Astrocyte (in vitro differentiated cells and primary cell): ENCODE data around the gene ITIH2. TPM values are rescaled to one million over a fixed set of nuclear protein-coding genes. Genes with fewer than 3 reads are reported as not detected.

ENCODE experiments used
- DNase-seq: peaks from one replicate; pipeline ENCODE4 v3.0.0-alpha.2; 2010; ENCODE audit warnings: low read depth
- FAIRE-seq: peaks from 2 replicates; lab custom pipeline; 2011; peaks lifted over from hg19 to GRCh38; lab: Jason Lieb, UNC
- H2AFZ ChIP-seq: 2 replicates; pipeline ENCODE4 v1.6.0; 2012; ENCODE audit warnings: low read depth, low read length, inconsistent platforms
- H3K27ac ChIP-seq: 2 replicates; pipeline ENCODE4 v1.5.1; 2011; ENCODE audit warnings: low read depth, low read length, inconsistent platforms
- H3K27me3 ChIP-seq: 2 replicates; pipeline ENCODE4 v1.6.0; 2011; ENCODE audit warnings: low read length, inconsistent platforms; ENCODE audit not compliant: insufficient read depth
- H3K36me3 ChIP-seq: 2 replicates; pipeline ENCODE4 v1.5.1; 2011; ENCODE audit warnings: low read length, inconsistent platforms; ENCODE audit not compliant: insufficient read depth
- H3K4me1 ChIP-seq: 2 replicates; pipeline ENCODE4 v1.5.1; 2011; ENCODE audit warnings: low read length, inconsistent platforms; ENCODE audit not compliant: insufficient read depth
- H3K4me2 ChIP-seq: 2 replicates; pipeline ENCODE4 v1.6.0; 2012; ENCODE audit warnings: low read length, inconsistent platforms
- H3K4me3 ChIP-seq: 2 replicates; pipeline ENCODE4 v1.5.1; 2011; ENCODE audit warnings: low read depth, mild to moderate bottlenecking, low read length, inconsistent platforms; ENCODE audit not compliant: insufficient read depth
- H3K79me2 ChIP-seq: 2 replicates; pipeline ENCODE4 v1.6.0; 2012; ENCODE audit warnings: mild to moderate bottlenecking, low read length, inconsistent platforms; ENCODE audit not compliant: insufficient read depth
- H3K9ac ChIP-seq: 2 replicates; pipeline ENCODE4 v1.6.0; 2012; ENCODE audit warnings: mild to moderate bottlenecking, low read length, inconsistent platforms
- H3K9me3 ChIP-seq: 2 replicates; pipeline ENCODE4 v1.5.1; 2012; ENCODE audit warnings: low read depth, mild to moderate bottlenecking, low read length, inconsistent platforms; ENCODE audit not compliant: insufficient read depth
- H4K20me1 ChIP-seq: 2 replicates; pipeline ENCODE4 v1.6.0; 2012; ENCODE audit warnings: low read length, inconsistent platforms; ENCODE audit not compliant: insufficient read depth
- H3K27ac Mint-ChIP-seq: one replicate; pipeline ENCODE4 v1.8.0; 2021; ENCODE audit warnings: mild to moderate bottlenecking, mixed read lengths; ENCODE audit not compliant: unreplicated experiment
- H3K27me3 Mint-ChIP-seq: one replicate; pipeline ENCODE4 v1.8.0; 2021; ENCODE audit warnings: low read depth, mixed read lengths; ENCODE audit not compliant: unreplicated experiment
- H3K36me3 Mint-ChIP-seq: one replicate; pipeline ENCODE4 v1.8.0; 2021; ENCODE audit warnings: low read depth, mixed read lengths; ENCODE audit not compliant: unreplicated experiment
- H3K4me1 Mint-ChIP-seq: one replicate; pipeline ENCODE4 v1.8.0; 2021; ENCODE audit warnings: low read depth, mixed read lengths; ENCODE audit not compliant: unreplicated experiment
- H3K4me3 Mint-ChIP-seq: one replicate; pipeline ENCODE4 v1.8.0; 2021; ENCODE audit warnings: mild to moderate bottlenecking, moderate library complexity, mixed read lengths; ENCODE audit not compliant: unreplicated experiment
- H3K9me3 Mint-ChIP-seq: one replicate; pipeline ENCODE4 v1.8.0; 2021; ENCODE audit warnings: mild to moderate bottlenecking, mixed read lengths; ENCODE audit not compliant: unreplicated experiment
- EZH2 ChIP-seq: IDR thresholded peaks from 2 replicates; pipeline ENCODE4 v1.6.1; 2012; ENCODE audit warnings: mild to moderate bottlenecking, low read length, inconsistent platforms; ENCODE audit not compliant: insufficient read depth
- total RNA-seq: library from RNA; stranded (reverse); gene quantifications from 2 replicates; pipeline ENCODE4 v1.2.1, GENCODE V29; 2021
- TF ChIP-seq, protein P1 (sequence below): IDR thresholded peaks from 2 replicates; pipeline ENCODE4 v1.5.1; 2011; ENCODE audit warnings: low read depth, mild to moderate bottlenecking, inconsistent platforms, low read length, moderate library complexity; ENCODE audit not compliant: insufficient read depth

The ITIH2 gene
- total RNA-seq, 1 donor from 2014 or later: not detected

DNA sequence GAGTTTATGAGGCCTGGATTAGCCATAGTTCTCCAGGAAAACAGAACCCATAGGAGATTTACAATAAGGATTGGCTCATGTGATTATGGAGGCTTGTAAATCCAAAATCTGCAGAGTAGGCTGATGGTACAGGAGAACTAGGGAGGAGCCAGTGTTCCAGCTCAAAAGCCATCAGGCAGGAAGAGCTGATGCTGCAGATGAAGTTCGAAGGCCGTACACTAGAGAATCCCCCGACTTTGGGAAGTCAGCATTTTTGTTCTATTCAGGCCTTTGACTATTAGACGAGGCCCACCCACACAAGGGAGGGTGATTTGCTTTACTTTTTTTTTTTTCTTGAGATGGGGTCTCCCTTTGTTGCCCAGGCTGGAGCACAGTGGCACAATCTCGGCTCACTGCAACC is 47.1 kb downstream of the ITIH2 start:
- Mint-ChIP-seq H3K27ac (no peak overlapping the region), H3K9me3 (no peaks in the 10 kb centered on the region), H3K36me3 (peaks cover 8% of the 10 kb centered on the region), H3K27me3 (no peaks in the 10 kb centered on the region), H3K4me1 (no peaks in the 10 kb centered on the region), H3K4me3 (no peak overlapping the region)
- no peak overlapping the region for H3K9ac ChIP-seq
- H3K79me2 ChIP-seq: no peaks in the 10 kb centered on the region
- no peaks in the 10 kb centered on the region for H4K20me1 ChIP-seq
- H3K9me3 ChIP-seq: no peaks in the 10 kb centered on the region
- no peak overlapping the region for H3K27ac ChIP-seq
- H2AFZ ChIP-seq: no peak overlapping the region
- H3K4me1 ChIP-seq: no peaks in the 10 kb centered on the region
- DNase-seq (no peak), FAIRE-seq (no peak)
- TF ChIP-seq, protein P1, sequence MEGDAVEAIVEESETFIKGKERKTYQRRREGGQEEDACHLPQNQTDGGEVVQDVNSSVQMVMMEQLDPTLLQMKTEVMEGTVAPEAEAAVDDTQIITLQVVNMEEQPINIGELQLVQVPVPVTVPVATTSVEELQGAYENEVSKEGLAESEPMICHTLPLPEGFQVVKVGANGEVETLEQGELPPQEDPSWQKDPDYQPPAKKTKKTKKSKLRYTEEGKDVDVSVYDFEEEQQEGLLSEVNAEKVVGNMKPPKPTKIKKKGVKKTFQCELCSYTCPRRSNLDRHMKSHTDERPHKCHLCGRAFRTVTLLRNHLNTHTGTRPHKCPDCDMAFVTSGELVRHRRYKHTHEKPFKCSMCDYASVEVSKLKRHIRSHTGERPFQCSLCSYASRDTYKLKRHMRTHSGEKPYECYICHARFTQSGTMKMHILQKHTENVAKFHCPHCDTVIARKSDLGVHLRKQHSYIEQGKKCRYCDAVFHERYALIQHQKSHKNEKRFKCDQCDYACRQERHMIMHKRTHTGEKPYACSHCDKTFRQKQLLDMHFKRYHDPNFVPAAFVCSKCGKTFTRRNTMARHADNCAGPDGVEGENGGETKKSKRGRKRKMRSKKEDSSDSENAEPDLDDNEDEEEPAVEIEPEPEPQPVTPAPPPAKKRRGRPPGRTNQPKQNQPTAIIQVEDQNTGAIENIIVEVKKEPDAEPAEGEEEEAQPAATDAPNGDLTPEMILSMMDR: no peak
- TF ChIP-seq EZH2: no peak
- H3K4me3 ChIP-seq: no peak overlapping the region
- H3K4me2 ChIP-seq: no peak overlapping the region
- H3K36me3 ChIP-seq: peaks cover 19% of the 10 kb centered on the region
- H3K27me3 ChIP-seq: no peaks in the 10 kb centered on the region

DNA sequence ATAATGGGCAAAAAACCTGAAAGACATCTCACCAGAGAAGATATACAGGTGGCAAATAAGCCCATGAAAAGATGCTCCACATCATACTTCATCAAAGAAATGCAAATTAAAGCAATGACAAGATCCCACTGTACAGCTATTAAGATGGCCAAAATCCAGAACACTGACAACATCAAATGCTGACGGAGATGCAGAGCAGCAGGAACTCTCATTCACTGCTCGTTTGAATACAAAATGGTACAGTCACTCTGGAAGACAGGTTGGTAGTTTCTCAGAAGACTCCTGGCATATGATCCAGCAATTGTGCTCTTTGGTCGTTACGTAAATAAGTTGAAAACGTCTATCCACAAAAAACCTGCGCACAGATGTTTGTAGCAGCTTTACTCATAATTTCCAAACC is 49.1 kb downstream of the ITIH2 start:
- no peaks in the 10 kb centered on the region for H3K9me3 Mint-ChIP-seq
- no peak for FAIRE-seq
- H3K4me1 Mint-ChIP-seq: no peaks in the 10 kb centered on the region
- Histone ChIP-seq H3K9ac (no peak overlapping the region), H3K4me1 (no peaks in the 10 kb centered on the region), H3K9me3 (no peaks in the 10 kb centered on the region), H3K27ac (no peak overlapping the region), H3K79me2 (no peaks in the 10 kb centered on the region), H4K20me1 (peaks cover 4% of the 10 kb centered on the region), H3K4me2 (no peak overlapping the region), H2AFZ (no peak overlapping the region), H3K27me3 (no peaks in the 10 kb centered on the region), H3K4me3 (no peak overlapping the region), H3K36me3 (peaks cover 34% of the 10 kb centered on the region)
- no peak for DNase-seq
- H3K4me3 Mint-ChIP-seq: no peak overlapping the region
- no peaks in the 10 kb centered on the region for H3K27me3 Mint-ChIP-seq
- H3K27ac Mint-ChIP-seq: no peak overlapping the region
- peaks cover 8% of the 10 kb centered on the region for H3K36me3 Mint-ChIP-seq
- TF ChIP-seq, protein P1: no peak
- TF ChIP-seq EZH2: no peak

DNA sequence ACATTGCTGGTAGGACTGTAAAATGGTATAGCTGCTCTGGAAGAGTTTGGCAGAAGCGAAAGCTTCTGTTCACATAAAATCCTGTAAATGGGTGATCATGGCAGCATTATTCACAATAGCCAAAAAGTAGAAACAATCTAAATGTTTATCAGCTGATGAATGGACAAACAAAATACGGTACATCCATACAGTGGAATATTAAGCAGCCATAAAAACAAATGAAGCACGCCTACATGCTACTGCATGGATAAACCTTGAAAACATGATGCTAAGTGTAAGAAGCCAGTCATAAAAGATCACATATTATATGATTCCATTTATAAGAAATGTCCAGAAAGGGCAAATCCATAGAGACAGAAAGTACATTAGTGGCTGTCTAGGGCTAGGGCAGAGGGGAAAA is 52.0 kb downstream of the ITIH2 start:
- no peaks in the 10 kb centered on the region for H3K9me3 Mint-ChIP-seq
- FAIRE-seq (no peak), DNase-seq (no peak)
- peaks cover 5% of the 10 kb centered on the region for H3K36me3 Mint-ChIP-seq
- H3K36me3 ChIP-seq: peaks cover 45% of the 10 kb centered on the region
- no peak overlapping the region for H3K4me3 Mint-ChIP-seq
- H3K4me1 ChIP-seq: no peaks in the 10 kb centered on the region
- no peak overlapping the region for H3K27ac ChIP-seq
- H4K20me1 ChIP-seq: peaks cover 4% of the 10 kb centered on the region
- no peaks in the 10 kb centered on the region for H3K27me3 ChIP-seq
- H3K9ac ChIP-seq: no peak overlapping the region
- no peak overlapping the region for H3K4me3 ChIP-seq
- no peak overlapping the region for H2AFZ ChIP-seq
- no peak overlapping the region for H3K27ac Mint-ChIP-seq
- no peak for TF ChIP-seq EZH2
- TF ChIP-seq, protein P1: no peak
- H3K27me3 Mint-ChIP-seq: no peaks in the 10 kb centered on the region
- no peak overlapping the region for H3K4me2 ChIP-seq
- no peaks in the 10 kb centered on the region for H3K79me2 ChIP-seq
- H3K9me3 ChIP-seq: no peaks in the 10 kb centered on the region
- no peaks in the 10 kb centered on the region for H3K4me1 Mint-ChIP-seq
